Measurements from ENCODE around the gene LRRC31.

GRCh38 chr3:169850618-169851017 is 19.1 kb downstream of the LRRC31 start:
- no peak for TF ChIP-seq CHD2 (IDR thresholded peaks at IDR 0.05; ENCODE audit: low read length)
- no peak for TF ChIP-seq JUND (IDR thresholded peaks at IDR 0.05; ENCODE audit: low read length)
- no peak for TF ChIP-seq POLR2A (IDR thresholded peaks at IDR 0.05; ENCODE audit: control extremely low read depth in 1 of 2, low read depth in 2 of 2, low read length in 2 of 2)
- TF ChIP-seq CTBP2 (IDR thresholded peaks at IDR 0.05; ENCODE audit: borderline replicate concordance, insufficient read depth, insufficient read length, low read length), result no peak
- TF ChIP-seq CTCF (IDR thresholded peaks at IDR 0.05; ENCODE audit: control extremely low read depth in 1 of 3, insufficient read depth in 1 of 3, low read depth in 1 of 3, low read length in 3 of 3), result no peak
- no peak for TF ChIP-seq RNF2 (IDR thresholded peaks at IDR 0.05; ENCODE audit: borderline replicate concordance, low read depth, low read length, missing control alignments, poor library complexity, severe bottlenecking)
- no peak for TF ChIP-seq EP300 (IDR thresholded peaks at IDR 0.05; ENCODE audit: borderline replicate concordance in 1 of 2, low read depth in 2 of 2, low read length in 2 of 2)
- no peak for TF ChIP-seq GABPA (IDR thresholded peaks at IDR 0.05; ENCODE audit: borderline replicate concordance, insufficient read depth, low read length)
